ENCODE measurements around the gene SSBP3.

- TF ChIP-seq JUN (CRISPR knock-in tag; IDR thresholded peaks at IDR 0.05) (no peak), ZNF274 (CRISPR knock-in tag; IDR thresholded peaks at IDR 0.05) (no peak), GATA4 (IDR thresholded peaks at IDR 0.05; ENCODE audit: borderline replicate concordance, low read depth) (no peak), EED (CRISPR knock-in tag; IDR thresholded peaks at IDR 0.05) (no peak), POLR2A (IDR thresholded peaks at IDR 0.05; ENCODE audit: insufficient read depth in 1 of 2, low read depth in 2 of 2, low read length in 2 of 2) (no peak), FOSL1 (CRISPR knock-in tag; IDR thresholded peaks at IDR 0.05; ENCODE audit: borderline replicate concordance) (no peak), ZSCAN30 (CRISPR knock-in tag; IDR thresholded peaks at IDR 0.05) (no peak), REST (IDR thresholded peaks at IDR 0.05; ENCODE audit: borderline replicate concordance in 1 of 2, low read depth in 1 of 2, low read length in 2 of 2) (no peak), IRF2 (CRISPR knock-in tag; IDR thresholded peaks at IDR 0.05) (no peak)
- TF ChIP-seq, protein P1, sequence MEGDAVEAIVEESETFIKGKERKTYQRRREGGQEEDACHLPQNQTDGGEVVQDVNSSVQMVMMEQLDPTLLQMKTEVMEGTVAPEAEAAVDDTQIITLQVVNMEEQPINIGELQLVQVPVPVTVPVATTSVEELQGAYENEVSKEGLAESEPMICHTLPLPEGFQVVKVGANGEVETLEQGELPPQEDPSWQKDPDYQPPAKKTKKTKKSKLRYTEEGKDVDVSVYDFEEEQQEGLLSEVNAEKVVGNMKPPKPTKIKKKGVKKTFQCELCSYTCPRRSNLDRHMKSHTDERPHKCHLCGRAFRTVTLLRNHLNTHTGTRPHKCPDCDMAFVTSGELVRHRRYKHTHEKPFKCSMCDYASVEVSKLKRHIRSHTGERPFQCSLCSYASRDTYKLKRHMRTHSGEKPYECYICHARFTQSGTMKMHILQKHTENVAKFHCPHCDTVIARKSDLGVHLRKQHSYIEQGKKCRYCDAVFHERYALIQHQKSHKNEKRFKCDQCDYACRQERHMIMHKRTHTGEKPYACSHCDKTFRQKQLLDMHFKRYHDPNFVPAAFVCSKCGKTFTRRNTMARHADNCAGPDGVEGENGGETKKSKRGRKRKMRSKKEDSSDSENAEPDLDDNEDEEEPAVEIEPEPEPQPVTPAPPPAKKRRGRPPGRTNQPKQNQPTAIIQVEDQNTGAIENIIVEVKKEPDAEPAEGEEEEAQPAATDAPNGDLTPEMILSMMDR (CRISPR knock-in tag; IDR thresholded peaks at IDR 0.05): no peak
Measured at GRCh38 chr1:54401799-54402198, 4.4 kb downstream of the SSBP3 start.
